ENCODE data around the gene FAM25G.
"Not testable (repeated sequence)": the region's sequence is repeated elsewhere in the genome, so short reads cannot be mapped to it uniquely, and the experiment has no call there.

FAM25G gene

GRCh38 chr10:47462577-47463358 lies 28.7 kb downstream of the FAM25G start:
- DNase-seq, result not testable (repeated sequence)

GRCh38 chr10:47461261-47461687 lies 30.2 kb downstream of the FAM25G start:
- not testable (repeated sequence) for DNase-seq

DNA sequence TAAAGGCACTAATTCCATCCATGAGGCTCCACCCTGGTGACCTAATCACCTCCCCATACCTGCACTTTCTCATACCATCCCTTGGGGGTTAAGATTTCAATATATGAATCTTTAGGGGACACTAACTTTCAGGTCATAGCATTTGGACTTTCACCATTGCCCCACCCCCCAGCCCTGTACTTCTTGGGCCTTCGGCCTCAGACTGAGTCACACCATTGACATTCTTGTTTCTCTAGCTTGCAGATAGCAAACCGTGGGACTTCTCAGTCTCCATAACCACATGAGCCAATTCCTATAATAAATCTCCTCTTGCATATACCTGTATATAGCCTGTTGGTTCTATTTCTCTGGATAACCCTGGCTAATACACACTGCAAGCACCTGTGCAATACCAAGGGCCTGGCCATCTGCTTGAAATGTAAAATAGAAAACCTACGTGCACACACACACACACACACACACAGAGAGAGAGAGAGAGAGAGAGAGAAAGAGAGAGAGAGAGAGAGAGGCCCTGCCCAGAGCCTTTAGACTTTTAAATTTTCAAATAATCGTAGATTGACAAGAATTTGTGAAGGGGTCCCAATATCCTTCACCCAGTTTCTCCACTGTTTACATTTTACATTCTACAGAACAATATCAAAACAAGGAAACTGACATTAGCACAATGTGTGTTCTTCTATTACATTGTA lies 32.9 kb downstream of the FAM25G start:
- DNase-seq, result no peak

- no peak for DNase-seq
Observed at GRCh38 chr10:47457826-47458225, 33.7 kb downstream of the FAM25G start.

DNA sequence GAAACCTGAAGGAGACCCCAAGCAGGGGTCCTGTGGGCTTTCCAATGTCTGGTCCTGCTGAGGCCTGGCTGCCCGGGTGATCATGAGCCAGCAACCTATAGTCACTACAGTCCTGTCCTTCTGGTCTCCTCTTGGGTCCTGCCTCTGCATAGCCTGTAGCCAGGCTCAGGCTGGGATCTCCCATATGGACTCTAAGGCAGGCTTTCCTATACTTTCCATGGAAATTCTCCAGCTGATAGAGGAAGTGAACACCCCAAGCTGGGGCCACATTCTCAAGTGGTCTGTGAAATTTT lies 34.0 kb downstream of the FAM25G start:
- DNase-seq, result no peak

- DNase-seq, result no peak
Observed at GRCh38 chr10:47456794-47457527, 34.5 kb downstream of the FAM25G start.

DNA sequence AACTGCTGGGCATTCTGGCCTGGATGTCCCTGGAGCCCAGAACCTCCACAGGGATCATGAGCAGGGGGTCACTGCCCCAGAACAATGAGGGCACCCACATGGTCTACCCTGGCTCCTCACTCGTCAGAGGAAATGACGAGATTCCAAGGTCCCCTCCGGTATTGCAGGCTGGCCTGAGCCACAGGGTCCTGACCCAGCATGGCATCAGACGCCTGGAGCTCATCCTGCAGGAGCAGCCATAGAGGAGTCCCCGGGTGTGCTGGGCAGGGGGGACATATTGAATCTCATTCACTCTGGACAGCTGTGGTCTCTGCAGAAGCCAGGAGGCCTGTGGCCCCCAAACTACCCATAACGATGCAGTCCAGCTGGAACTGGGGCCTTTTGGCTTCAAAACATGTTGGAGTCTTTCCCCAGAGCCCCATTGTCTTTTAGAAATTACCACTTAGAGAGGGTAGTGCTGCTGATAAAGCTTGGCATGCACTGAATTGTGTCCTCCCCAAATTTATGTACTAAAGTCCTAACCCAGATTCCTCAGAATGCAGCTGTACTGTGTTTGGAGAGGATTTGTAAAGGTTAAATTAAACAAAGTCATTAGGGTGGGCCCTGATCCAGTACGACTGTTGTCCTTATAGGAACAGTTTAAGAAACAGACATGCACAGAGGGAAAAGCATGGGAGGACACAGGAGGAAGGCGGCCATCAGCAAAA lies 35.3 kb downstream of the FAM25G start:
- DNase-seq, result no peak

- not testable (repeated sequence) for DNase-seq
Observed at GRCh38 chr10:47455350-47456078, 36.0 kb downstream of the FAM25G start.

DNA sequence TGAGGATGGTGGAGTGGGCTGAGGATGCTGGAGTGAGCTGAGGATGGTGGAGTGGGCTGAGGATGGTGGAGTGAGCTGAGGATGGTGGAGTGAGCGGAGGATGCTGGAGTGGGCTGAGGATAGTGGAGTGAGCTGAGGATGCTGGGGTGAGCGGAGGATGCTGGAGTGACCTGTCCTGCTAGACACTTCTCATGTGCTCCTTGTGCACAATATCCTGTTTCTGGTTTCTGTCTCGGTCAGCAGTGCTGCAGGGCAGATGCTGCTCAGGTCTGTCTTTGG lies 36.8 kb downstream of the FAM25G start:
- DNase-seq, result no peak

DNA sequence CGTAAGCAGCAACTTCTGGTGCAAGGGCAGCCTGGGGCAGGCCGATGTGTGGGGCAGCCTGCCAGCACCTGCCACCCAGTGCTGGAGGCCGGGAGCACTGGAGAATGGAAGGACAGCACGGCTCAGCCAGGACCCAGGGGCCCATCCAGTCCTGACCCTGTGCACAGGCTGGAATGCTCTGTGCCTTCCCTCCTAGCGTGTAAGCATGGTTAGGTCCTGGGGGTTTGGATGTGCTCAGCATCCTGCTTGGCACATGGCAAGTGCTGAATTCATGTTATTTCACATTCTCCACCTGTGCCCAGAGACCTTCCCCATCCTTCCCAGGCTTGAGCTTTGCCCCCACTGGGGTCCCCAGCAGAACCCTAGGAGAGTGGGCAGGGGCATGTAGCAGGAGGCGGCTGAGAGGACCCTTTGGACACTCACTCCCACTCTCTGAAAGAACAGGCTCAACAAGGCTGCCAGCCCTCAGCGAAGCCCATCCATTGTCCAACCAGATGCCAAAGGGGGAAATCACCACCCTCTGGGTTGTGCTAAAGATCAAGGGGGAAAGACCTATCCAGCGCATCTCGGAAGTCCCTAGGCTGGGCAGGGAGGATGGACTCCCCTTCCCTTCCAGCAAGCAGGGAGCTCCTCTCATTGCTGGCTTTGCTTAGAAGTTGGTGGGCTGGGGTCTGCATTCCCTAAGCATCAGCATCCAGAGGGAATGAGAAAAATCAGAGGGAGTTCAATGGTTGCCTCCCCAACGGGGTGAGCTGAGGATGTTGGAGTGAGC lies 37.3 kb downstream of the FAM25G start:
- no peak for DNase-seq

- DNase-seq, result no peak
Observed at GRCh38 chr10:47453141-47454007, 38.1 kb downstream of the FAM25G start.

- no peak for DNase-seq
Observed at GRCh38 chr10:47452495-47453140, 38.9 kb downstream of the FAM25G start.

- DNase-seq, result no peak
Observed at GRCh38 chr10:47451998-47452494, 39.5 kb downstream of the FAM25G start.

GRCh38 chr10:47451273-47451997 lies 40.1 kb downstream of the FAM25G start:
- DNase-seq, result no peak

GRCh38 chr10:47450442-47450841 lies 41.1 kb downstream of the FAM25G start:
- no peak for DNase-seq

DNA sequence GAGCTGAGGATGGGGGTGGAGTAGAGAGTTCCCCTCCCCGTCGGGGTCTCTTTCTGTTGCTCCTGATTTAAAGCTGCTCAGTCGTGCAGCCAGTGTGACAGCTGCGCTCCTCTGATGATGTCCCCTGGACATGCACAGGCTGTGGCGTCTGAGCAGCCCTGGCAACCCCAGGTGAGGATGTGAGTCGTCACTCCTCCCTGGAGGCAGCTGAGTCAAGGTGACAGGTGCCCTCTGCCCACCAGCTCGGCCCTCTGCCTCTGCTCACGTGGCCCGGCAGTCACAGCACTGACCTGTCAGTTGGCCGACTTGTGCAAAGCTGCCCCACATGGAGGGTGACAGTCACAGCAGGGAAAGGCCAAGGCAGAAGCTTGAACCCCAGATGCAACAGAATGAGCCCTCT lies 41.5 kb downstream of the FAM25G start:
- no peak for DNase-seq

- no peak for DNase-seq
Observed at GRCh38 chr10:47449102-47449978, 42.2 kb downstream of the FAM25G start.

DNA sequence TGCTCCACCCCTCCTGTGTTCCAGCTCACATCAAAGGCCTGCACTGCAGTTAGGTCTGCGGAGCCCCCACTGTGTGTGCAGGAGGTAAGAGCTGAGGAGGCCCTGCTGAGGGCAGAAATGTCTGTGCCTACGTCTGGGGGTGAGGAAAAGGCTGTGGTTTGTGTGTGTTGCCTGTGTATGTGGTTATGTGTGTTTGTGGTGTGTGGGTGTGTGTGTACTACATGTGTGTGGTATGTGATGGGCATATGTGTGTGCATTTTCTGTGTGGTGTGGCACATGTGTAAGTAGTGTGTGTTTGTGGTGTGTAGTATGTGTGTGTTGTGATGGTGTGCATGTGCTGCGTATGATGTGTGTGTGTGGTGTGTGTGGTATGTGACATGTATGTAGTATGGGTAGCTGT lies 43.8 kb downstream of the FAM25G start:
- DNase-seq, result no peak

DNA sequence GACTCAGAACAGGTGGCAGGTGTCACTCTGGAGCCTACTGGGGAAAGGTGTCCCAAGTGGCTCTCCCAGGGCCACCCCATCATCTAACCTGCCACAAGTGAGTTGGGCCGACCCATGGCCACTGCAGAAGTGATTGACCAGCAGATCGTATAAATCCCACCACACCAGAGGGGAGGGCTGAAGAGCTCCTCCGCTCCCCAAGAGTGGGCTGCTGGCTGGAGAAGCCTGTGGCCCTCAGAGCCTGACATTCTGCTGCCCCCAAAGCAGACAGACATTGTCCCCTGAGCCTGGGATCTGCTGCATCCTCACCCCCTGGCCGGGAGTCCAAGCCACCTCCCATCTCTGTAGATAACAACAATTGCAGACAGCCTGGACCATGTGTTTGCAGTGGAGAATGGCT lies 44.3 kb downstream of the FAM25G start:
- no peak for DNase-seq

Measured in activated naive CD4-positive, alpha-beta T cell treated with anti-CD3 and anti-CD28 coated beads, Interleukin-2, amount 50 U/mL, for 16 hours (primary cell).